Activated naive CD8-positive, alpha-beta T cell treated with anti-CD3 and anti-CD28 coated beads for 36 hours (primary cell): Measurements from ENCODE around the gene LZTR1. TPM values are rescaled to one million over a fixed set of nuclear protein-coding genes. Genes with fewer than 3 reads are reported as not detected.
A peak's percentile ranks its signal among the peaks of the same experiment; 100 is the strongest.

Source experiments
- DNase-seq: peaks from one replicate; pipeline ENCODE4 v3.0.0; 2021
- H3K27ac Mint-ChIP-seq: one replicate; pipeline ENCODE4 v1.8.0; 2022; ENCODE audit warnings: mild to moderate bottlenecking, moderate library complexity, mixed read lengths
- H3K27me3 Mint-ChIP-seq: one replicate; pipeline ENCODE4 v1.8.0; 2022; ENCODE audit warnings: mild to moderate bottlenecking, mixed read lengths
- H3K36me3 Mint-ChIP-seq: one replicate; pipeline ENCODE4 v1.8.0; 2021; ENCODE audit warnings: mild to moderate bottlenecking, mixed read lengths
- H3K4me1 Mint-ChIP-seq: one replicate; pipeline ENCODE4 v1.8.0; 2021; ENCODE audit warnings: mixed read lengths
- H3K4me3 Mint-ChIP-seq: one replicate; pipeline ENCODE4 v1.8.0; 2022; ENCODE audit warnings: mild to moderate bottlenecking, moderate library complexity, mixed read lengths
- H3K9me3 Mint-ChIP-seq: one replicate; pipeline ENCODE4 v1.8.0; 2022; ENCODE audit warnings: mixed read lengths
- total RNA-seq, 2 experiments: library from RNA; stranded (reverse); gene quantifications; one replicate each; pipeline ENCODE4 v1.2.3, GENCODE V29; 2021

Gene LZTR1
- total RNA-seq, 2 experiments from 2014 or later = 32.4 to 39.2 TPM

- Mint-ChIP-seq H3K36me3 (peaks cover 35% of the 10 kb centered on the region), H3K4me3 (no peak overlapping the region), H3K27me3 (no peaks in the 10 kb centered on the region), H3K9me3 (no peaks in the 10 kb centered on the region), H3K4me1 (peaks cover 55% of the 10 kb centered on the region), H3K27ac (no peak overlapping the region)
- no peak for DNase-seq
Observed at GRCh38 chr22:20946080-20946986, 35.8 kb upstream of the LZTR1 start.

GRCh38 chr22:20946991-20947390 lies 35.1 kb upstream of the LZTR1 start:
- Mint-ChIP-seq H3K9me3 (no peaks in the 10 kb centered on the region), H3K4me1 (peaks cover 50% of the 10 kb centered on the region), H3K4me3 (no peak overlapping the region), H3K27me3 (no peaks in the 10 kb centered on the region), H3K27ac (no peak overlapping the region), H3K36me3 (peaks cover 33% of the 10 kb centered on the region)
- DNase-seq = no peak

GRCh38 chr22:20948450-20948849 lies 33.6 kb upstream of the LZTR1 start:
- no peak for DNase-seq
- no peak overlapping the region for H3K27ac Mint-ChIP-seq
- no peaks in the 10 kb centered on the region for H3K27me3 Mint-ChIP-seq
- no peaks in the 10 kb centered on the region for H3K9me3 Mint-ChIP-seq
- peaks cover 38% of the 10 kb centered on the region for H3K4me1 Mint-ChIP-seq
- H3K4me3 Mint-ChIP-seq = no peak overlapping the region
- peaks cover 32% of the 10 kb centered on the region for H3K36me3 Mint-ChIP-seq

- H3K36me3 Mint-ChIP-seq = peaks cover 34% of the 10 kb centered on the region
- no peak overlapping the region for H3K4me3 Mint-ChIP-seq
- no peaks in the 10 kb centered on the region for H3K9me3 Mint-ChIP-seq
- peaks cover 33% of the 10 kb centered on the region for H3K4me1 Mint-ChIP-seq
- H3K27ac Mint-ChIP-seq = peak overlapping the region; percentile 20
- DNase-seq = no peak
- no peaks in the 10 kb centered on the region for H3K27me3 Mint-ChIP-seq
Observed at GRCh38 chr22:20948989-20949388, 33.1 kb upstream of the LZTR1 start.

- Mint-ChIP-seq H3K27me3 (no peaks in the 10 kb centered on the region), H3K4me1 (peaks cover 33% of the 10 kb centered on the region), H3K36me3 (peaks cover 34% of the 10 kb centered on the region), H3K9me3 (no peaks in the 10 kb centered on the region), H3K27ac (no peak overlapping the region), H3K4me3 (no peak overlapping the region)
- DNase-seq = no peak
Observed at GRCh38 chr22:20949698-20950183, 32.4 kb upstream of the LZTR1 start.

GRCh38 chr22:20951151-20951931 lies 30.8 kb upstream of the LZTR1 start:
- Mint-ChIP-seq H3K4me3 (no peak overlapping the region), H3K9me3 (no peaks in the 10 kb centered on the region), H3K27me3 (peaks cover 2% of the 10 kb centered on the region), H3K27ac (no peak overlapping the region), H3K4me1 (peaks cover 24% of the 10 kb centered on the region), H3K36me3 (peaks cover 28% of the 10 kb centered on the region)
- no peak for DNase-seq

GRCh38 chr22:20951932-20952380 lies 30.1 kb upstream of the LZTR1 start:
- Mint-ChIP-seq H3K27me3 (peaks cover 7% of the 10 kb centered on the region), H3K27ac (no peak overlapping the region), H3K4me3 (no peak overlapping the region), H3K9me3 (no peaks in the 10 kb centered on the region), H3K4me1 (peaks cover 20% of the 10 kb centered on the region), H3K36me3 (peaks cover 28% of the 10 kb centered on the region)
- no peak for DNase-seq

- no peaks in the 10 kb centered on the region for H3K9me3 Mint-ChIP-seq
- H3K27ac Mint-ChIP-seq = no peak overlapping the region
- no peak overlapping the region for H3K4me3 Mint-ChIP-seq
- peaks cover 28% of the 10 kb centered on the region for H3K36me3 Mint-ChIP-seq
- H3K4me1 Mint-ChIP-seq = peaks cover 18% of the 10 kb centered on the region
- H3K27me3 Mint-ChIP-seq = peaks cover 13% of the 10 kb centered on the region
- DNase-seq = no peak
Observed at GRCh38 chr22:20952544-20953341, 29.4 kb upstream of the LZTR1 start.

GRCh38 chr22:20953342-20953608 lies 28.8 kb upstream of the LZTR1 start:
- Mint-ChIP-seq H3K36me3 (peaks cover 26% of the 10 kb centered on the region), H3K27ac (no peak overlapping the region), H3K9me3 (no peaks in the 10 kb centered on the region), H3K4me1 (peaks cover 16% of the 10 kb centered on the region), H3K27me3 (peaks cover 18% of the 10 kb centered on the region), H3K4me3 (no peak overlapping the region)
- DNase-seq = no peak

- Mint-ChIP-seq H3K27me3 (peaks cover 25% of the 10 kb centered on the region), H3K4me1 (peaks cover 12% of the 10 kb centered on the region), H3K9me3 (no peaks in the 10 kb centered on the region), H3K36me3 (peaks cover 23% of the 10 kb centered on the region), H3K27ac (peak overlapping the region; percentile 62), H3K4me3 (no peak overlapping the region)
- no peak for DNase-seq
Observed at GRCh38 chr22:20953668-20954500, 28.2 kb upstream of the LZTR1 start.

- DNase-seq = no peak
- H3K9me3 Mint-ChIP-seq = no peaks in the 10 kb centered on the region
- peaks cover 14% of the 10 kb centered on the region for H3K36me3 Mint-ChIP-seq
- H3K27ac Mint-ChIP-seq = no peak overlapping the region
- H3K4me1 Mint-ChIP-seq = peaks cover 7% of the 10 kb centered on the region
- H3K27me3 Mint-ChIP-seq = peaks cover 35% of the 10 kb centered on the region
- H3K4me3 Mint-ChIP-seq = no peak overlapping the region
Observed at GRCh38 chr22:20955548-20955947, 26.5 kb upstream of the LZTR1 start.

GRCh38 chr22:20956258-20957101 lies 25.6 kb upstream of the LZTR1 start:
- Mint-ChIP-seq H3K9me3 (no peaks in the 10 kb centered on the region), H3K36me3 (peaks cover 14% of the 10 kb centered on the region), H3K4me3 (peak overlapping the region; percentile 18), H3K4me1 (peaks cover 7% of the 10 kb centered on the region), H3K27ac (no peak overlapping the region), H3K27me3 (peaks cover 38% of the 10 kb centered on the region)
- DNase-seq = no peak

GRCh38 chr22:20957102-20957682 lies 24.9 kb upstream of the LZTR1 start:
- no peak for DNase-seq
- peak overlapping the region; percentile 63 for H3K4me3 Mint-ChIP-seq

More at GRCh38 chr22:20957102-20957682, 24.9 kb upstream of the LZTR1 start:
- Mint-ChIP-seq H3K27ac (no peak overlapping the region), H3K9me3 (no peaks in the 10 kb centered on the region), H3K36me3 (peaks cover 9% of the 10 kb centered on the region), H3K4me1 (peaks cover 12% of the 10 kb centered on the region), H3K27me3 (peaks cover 38% of the 10 kb centered on the region)
